Fibroblast of the conjunctiva (primary cell): ENCODE measurements around the gene LCN6.
"Not testable (repeated sequence)": the region's sequence is repeated elsewhere in the genome, so short reads cannot be mapped to it uniquely, and the experiment has no call there.

Experiments
- DNase-seq: peaks from one replicate; pipeline ENCODE4 v3.0.0-alpha.2; 2010; ENCODE audit warnings: low read depth

The LCN6 gene

DNA sequence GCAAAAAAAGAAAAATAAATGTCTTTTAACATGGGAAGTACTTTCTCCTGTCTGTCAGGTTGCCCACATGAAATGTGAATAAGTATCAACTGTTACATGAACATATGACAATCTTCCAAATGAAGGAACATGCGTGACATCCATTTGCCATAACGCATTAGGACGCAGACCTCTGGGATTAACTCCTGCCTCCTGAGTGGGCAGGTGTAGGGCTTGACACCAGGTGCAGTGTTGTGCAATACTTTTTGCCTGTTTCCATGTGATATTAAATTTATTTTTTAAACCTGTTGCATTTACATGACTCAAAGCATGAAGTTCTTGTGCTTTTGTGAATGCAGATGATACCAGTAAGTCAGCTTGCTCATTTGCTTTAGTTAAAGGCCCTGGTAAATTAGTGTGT is 34.1 kb upstream of the LCN6 start:
- DNase-seq: no peak

DNA sequence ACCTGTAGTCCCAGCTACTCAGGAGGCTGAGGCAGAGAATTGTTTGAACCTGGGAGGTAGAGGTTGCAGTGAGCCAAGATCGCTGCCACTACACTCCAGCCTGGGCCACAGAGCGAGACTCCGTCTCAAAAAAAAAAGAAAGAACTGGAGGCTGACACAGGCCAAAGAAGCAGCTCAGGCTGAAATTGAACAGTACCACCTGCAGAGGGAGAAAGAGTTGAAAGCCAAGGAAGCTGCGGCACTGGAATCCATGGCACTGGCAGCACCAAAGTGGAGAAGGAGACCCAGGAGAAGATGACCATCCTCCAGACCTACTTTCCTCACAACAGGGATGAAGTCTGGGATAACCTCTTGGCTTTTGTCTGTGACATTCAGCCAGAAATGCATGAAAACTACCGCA is 31.5 kb upstream of the LCN6 start:
- DNase-seq: no peak

DNA sequence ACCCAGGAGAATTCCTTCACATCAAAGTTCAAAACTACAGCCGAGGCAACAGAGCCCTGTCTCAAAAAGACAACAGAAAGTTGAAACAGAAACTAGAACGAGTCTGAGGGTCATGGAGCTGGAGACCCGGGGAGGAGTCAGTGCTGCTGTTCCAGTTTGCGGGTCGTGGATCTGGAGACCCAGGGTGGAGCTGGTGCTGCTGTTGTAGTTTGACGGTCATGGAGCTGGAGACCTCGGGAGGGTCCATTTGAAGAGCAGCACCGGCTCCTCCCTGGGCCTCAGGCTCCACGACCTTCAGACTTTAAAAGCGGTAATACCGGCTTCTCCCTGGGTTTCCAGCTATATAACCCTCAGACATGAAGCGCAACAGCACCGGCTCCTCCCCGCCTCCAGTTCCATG is 29.0 kb upstream of the LCN6 start:
- DNase-seq: no peak

DNA sequence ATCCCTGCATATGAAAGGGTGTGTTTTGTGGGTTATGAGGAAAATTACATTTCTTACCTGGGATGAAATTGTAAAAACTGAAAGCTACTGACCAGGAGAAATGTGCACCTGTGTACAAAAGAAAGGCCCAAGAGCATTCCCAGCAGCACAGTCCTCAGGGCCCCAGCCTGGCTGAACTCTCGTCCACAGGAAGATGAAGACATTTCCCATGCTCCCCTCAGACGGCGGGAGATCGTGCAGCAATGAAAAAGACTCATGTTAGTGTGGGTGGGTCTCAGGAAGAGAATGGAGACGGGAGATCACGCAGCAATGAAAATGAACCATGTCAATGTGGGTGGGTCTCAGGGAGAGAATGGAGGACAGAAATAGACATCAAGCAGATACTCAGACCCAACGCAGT is 28.6 kb upstream of the LCN6 start:
- no peak for DNase-seq

DNA sequence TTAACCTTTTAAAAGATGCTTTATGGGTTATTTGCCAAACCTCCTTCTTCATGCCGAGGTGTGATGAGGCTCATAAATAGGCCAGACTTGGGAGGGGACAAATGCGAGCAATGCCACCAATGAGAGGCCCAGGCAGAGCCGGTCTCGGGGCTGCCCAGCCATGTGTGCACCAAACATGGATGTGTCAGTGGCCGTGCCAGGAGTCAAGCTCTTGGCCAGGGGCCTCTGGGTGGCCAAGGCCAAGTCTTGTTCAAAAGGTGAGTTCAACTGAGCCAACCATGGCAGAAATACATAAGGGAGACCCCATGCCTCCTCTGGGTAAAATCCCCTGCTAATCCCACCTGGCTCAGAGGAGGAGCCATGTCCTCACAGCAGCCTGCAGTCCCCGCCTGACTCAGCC is 26.9 kb upstream of the LCN6 start:
- no peak for DNase-seq

DNA sequence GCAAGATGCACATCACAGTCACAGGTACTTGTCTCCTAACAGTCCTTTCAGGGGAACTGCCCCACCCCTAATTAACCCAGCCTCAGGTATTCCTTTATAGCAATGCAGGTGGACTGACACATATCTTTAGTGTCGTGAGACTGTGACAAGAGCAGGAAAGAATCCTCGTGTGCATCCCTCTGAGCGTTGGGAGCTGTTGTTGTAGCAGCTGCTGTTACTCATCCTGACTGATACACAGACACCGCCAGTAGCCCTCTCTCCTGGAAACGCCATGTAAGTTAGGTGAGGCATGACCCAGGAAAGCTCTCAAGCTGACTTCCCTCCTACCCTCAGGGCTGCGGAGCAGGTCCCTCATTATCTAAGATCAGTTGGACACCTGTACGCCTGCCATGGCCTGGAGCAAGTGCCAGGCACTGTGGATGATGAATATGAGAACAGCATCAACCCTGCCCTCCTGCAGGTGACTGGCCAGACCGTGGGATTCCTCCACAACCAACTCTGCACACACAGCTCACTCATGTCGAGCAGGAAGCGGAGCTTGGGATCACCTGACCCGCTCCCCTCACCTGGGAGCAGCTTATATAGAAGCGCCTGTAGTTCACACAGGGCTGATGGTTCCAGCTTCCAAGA is 26.2 kb upstream of the LCN6 start:
- no peak for DNase-seq

DNA sequence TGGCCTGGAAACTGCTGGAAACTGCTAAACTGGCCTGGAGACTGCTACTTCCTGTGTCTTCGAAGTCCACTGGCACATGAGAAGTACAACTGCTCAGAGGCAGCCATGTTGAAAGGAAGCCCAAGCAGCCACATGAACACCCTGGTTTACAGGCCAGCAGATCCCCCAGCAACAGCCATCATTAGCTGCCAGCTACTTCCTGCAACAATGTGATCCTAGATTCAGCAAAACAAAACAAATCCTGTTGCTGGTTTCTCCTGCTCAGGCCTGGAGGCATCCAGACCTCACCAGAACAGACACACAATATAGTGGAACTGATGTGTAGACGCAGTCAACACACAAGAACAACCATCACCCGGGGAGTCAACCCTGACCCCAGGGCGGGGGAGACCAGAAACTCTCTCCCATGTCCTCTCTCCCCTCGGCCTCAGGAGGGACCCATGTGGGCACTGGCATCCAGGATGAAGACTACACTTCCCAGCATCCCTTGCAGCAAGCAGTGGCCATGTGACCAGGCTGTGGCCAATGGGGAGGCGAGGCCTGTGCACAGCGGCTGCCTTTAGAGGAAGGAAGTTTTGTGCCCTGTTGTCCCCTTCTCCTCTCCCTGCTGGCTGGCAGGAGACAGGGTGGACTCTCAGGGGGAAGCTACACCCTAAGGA is 25.2 kb upstream of the LCN6 start:
- no peak for DNase-seq

DNA sequence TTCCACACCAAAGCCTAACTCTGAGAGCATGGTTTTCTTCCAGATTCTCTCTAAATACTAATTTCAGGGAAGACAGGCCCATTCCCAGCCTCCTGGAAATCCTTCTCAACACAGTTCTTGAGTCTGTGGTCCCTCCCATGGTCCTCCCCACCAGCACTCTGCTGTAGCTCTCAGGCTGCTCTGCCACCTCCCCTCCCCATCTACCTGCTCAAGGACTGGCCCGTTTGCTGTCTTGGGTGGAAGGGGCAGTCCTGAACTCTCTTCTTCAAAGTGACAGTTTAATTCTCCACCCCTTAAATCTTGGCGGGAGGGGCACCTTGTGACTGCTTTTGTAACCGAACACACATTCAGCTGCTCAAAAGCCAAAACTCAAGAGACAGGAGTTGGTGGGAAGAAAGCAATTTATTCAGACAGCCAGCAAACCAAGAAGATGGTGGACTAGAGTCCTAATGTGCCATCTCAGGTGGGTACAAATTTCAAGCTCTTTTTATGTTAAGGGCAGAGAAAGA is 23.6 kb upstream of the LCN6 start:
- no peak for DNase-seq

DNA sequence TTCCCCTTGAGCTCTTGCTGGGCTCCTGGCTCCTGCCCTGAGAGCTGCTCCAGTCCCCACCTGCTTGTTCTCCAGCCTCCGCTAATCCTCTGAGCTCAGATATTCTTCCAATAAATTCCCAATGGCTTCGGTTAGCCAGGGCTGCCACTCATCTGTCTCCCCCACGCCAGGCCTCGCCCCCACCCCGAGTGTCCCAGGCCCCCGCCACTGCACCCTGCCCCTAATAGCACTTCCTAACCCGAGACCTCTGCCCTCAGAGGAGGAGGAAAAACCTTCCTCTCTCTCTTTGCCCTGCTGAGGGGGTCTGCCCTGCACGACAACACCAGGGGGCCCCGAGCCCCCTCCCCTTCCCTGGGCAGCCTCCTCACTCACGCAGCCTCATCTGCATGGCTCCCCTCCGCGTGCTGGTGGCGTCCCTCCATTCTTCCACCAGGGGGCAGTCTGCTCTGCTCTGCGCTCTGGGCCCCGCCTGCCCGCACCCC is 21.4 kb upstream of the LCN6 start:
- DNase-seq: no peak

DNA sequence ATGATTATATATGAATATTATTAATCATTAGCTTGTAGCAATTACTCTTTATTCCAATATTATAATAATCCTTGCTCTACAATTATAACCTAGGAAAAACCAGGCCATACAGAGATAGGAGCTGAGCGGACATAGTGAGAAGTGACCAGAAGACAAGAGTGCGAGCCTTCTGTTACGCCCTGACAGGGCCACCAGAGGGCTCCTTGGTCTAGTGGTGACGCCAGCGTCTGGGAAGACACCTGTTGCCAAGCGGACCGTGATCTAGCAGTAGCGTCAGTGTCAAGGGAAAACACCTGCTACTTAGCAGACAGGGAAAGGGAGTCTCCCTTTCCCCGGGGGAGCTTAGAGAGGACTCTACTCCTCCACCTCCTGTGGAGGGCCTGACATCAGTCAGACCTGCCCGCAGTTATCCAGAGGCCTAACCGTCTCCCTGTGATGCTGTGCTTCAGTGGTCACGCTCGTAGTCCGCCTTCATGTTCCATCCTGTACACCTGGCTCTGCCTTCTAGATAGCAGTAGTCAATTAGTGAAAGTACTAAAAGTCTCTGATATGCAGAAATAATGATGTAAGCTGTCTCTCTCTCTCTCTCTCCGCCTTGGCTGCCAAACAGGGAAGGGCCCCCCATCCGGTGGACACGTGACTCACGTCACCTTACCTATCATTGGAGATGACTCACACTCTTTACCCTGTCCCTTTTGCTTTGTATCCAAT is 18.2 kb upstream of the LCN6 start:
- not testable (repeated sequence) for DNase-seq

DNA sequence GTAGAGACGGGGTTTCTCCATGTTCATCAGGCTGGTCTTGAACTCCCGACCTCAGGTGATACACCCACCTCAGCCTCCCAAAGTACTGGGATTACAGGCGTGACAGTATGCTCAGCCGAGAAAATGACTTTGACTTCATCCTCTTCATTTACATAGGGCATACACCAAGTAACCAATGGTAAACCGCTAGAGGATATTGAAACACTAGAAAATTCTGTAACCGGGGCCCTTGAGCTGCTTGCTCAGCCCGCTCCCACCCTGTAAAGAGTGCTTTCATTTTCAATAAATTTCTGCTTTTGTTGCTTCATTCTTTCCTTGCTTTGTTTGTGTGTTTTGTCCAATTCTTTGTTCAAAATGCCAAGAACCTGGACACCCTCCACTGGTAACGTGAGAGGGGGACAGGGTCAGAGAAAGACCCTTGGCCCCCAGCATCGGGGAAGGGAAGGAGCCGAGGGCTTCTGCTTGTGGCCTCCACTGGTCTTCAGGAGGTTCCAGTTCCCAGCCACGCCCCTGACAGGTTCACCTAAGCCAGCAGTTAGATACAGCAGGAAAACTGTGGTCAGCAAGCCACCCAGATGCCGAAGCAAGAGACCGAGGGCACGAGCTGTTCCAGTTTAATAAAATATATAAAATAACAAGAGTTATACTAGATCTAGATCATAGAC is 17.6 kb upstream of the LCN6 start:
- DNase-seq: not testable (repeated sequence)

DNA sequence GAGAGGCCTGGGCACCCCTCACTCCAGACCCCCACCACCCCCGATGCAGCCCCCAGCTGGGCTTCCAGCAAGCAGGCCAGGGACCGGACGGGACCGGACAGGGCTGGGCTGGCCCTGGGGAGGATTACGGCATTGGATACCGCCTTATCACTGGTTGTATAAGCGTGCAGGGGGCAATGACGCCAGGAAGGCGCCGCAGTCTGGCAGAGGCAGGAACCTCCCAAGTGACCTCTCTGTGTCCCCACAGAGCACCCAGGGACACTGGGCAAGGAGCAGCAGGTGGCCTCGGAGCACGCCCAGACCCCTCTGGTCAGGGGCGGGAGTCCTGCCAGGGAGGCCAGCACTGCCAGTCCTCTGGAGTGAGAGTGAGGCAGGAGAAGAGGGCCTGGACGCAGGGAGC is 16.7 kb upstream of the LCN6 start:
- DNase-seq: no peak

DNA sequence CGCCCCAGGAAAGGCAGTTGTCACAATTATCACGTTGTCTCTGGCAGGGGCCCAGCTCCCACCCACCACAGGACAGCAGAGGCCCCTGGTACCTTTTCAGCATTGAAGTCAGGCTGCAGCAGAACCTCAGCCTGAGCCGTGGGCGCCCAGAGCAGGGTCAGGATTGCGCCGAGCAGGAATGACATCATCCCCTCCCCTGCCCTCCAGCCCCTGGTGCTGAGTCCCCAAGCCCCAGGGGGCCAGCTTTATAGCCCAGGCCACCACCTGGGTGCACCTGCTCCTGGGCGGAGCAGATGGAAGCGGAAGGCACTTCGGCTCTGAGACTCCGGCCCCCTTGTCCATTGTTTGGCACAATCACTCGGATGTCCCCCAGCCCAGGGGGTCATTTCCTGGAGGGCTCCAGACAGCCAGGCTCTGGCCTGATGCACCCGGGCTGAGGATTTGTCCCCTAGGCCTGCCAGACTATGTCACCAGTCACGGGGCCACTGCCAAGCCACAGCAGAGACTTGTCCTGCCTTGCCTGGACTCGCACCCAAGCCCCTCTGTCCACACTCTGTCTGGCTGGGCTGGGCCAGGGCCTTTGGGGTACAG is 16.1 kb upstream of the LCN6 start, which contains the start of gene LCN15:
Gene LCN15 (minus strand): TSS at position 218 of the 591 bp plus-strand sequence. CDS start 30 bp downstream, at position 188.
- DNase-seq: no peak

DNA sequence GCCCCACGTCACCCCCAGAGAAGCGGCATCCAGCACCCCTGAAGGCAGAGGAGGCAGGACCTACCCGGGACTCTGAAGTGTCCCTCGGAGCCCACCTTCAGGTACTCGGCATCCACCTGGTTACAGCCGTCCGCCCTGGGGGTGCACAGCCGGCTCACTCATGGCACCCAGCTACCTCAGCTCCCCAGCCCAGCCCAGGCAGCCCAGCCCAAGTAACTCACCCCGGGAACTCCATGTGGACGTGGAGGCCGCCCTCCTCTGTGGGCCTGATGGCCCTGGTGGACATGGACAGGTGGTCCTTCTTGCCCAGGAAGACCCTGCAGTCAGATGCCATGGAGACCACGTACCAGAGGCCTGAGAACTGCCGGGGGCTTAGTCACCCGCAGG is 15.3 kb upstream of the LCN6 start:
- DNase-seq: no peak

DNA sequence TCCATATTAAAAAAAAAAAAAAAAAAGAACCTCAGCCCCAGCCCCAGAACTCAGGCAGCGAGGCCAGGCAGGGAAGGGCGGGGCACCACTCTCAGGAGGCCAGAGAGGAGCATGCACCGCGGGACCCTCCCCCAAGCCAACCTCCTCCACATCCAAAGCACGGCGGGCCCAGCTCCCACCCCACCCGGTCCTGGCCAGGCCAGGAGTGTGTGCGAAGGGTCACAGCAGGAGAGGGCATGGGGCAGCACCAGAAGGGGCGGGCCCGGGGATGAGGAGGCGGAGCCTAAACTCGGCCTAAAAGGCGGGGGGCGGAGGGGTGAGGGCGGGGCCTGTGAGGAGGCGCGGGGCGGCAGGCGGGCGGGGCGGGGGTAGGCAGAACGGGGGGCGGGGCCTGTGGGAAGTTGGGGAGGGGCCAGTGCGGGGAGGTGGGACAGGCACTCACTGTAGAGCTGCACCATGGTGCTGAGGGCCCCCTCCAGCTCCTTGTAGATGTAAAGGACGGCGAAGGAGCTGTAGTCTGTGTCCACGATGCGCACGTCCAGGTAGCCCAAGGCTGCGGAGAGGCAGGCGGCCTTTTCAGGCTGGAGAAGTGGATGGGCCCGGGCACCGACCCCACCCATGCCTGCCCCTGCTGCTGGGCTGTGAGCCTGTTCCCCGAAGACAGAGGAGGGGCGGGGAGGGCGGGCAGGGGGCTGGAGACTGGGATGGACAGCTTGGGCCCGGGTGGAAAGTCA is 14.8 kb upstream of the LCN6 start:
- DNase-seq: no peak

DNA sequence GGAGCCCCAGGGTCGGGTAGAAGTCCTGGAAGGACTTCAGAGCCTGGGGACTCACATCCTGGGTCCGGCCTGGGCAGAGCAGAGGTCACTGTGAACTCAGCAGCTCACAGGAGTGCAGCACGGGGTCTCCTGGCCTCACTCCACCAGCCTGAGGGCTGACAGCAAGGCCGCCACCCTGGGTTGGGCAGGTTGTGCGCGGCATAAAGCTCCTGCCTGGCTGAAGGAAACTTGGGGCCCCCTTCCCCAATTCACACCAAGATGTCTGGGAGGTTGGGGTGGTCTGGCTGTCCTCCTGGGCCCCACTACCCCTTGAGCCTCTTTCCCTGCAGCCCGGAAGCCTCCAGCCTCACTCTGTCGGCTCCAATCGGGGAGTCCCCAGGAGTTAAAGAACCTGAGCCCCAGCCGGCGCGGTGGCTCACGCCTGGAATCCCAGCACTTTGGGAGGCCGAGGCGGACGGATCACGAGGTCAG is 13.9 kb upstream of the LCN6 start:
- no peak for DNase-seq

DNA sequence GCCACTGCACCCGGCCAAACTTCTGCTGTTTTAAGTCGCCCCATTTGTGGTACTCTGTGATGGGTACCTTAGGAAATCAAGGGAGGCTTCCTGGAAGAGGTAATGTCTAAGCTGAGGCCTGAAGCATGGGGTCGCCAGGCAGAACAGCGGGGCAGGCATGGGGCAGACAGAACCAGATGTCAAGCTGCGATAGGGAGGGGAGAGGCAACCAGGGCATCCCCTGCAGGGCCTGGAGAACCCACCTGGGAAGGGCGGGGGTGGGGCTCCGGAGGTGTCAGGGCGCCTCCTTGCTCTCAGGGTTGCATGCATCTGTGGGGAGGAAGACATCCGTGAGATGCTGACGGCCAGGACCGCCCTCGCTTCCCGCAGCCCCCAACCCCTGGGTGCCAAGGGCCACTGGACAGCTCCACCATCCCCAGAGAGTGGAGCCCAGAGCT is 13.2 kb upstream of the LCN6 start:
- DNase-seq: no peak

DNA sequence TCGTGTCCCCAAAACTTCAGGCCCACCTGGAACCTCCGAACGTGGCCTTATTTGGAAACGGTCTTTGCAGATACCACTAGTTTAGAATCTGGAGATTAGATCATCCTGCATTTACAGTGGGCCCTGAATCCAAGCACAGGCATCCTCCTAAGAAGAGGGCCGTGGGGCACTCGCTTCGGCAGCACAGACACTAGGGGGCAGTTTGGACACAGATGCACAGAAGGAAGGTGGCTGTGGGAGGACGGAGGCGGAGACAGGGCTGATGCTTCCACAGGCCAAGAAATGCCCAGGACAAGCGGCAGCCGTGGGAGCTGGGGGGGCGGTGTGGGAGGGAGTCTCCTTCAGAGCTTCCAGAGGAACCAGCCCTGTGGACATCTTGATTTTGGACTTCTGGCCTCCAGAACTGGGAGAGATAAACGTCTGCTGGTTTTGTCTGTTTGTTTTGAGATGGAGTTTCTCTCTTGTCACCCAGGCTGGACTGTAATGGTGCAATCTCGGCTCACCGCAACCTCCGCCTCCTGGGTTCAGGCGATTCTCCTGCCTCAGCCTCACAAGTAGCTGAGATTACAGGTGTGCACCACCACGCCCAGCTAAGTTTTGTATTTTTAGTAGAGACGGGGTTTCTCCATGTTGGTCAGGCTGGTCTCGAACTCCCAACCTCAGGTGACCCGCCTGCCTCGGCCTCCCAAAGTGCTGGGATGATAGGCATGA is 12.7 kb upstream of the LCN6 start:
- DNase-seq: peak; percentile 35

DNA sequence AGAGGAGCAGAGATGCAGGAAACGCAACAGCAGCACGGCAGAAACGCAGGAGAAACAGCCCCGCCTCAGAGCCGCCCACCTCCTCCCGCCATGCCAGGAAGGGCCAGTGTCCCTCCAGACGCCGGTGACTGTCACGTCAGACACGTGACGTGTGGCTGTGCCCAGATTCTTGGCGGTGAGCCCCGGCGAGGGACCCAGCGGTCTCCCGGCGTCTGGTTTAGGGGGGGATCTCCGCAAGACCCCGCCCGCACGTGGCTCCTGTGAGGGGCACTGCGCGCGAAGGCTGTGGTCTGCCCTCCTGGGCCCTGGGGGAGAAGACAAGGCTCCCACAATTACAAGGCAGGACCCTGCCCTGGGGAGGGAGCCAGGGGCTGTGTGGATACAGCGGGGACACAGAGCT is 12.1 kb upstream of the LCN6 start:
- DNase-seq: no peak
